Ishikawa (cell line): ENCODE data around the gene KIF9.

Source experiments
- CEBPB ChIP-seq: IDR thresholded peaks from 2 replicates; pipeline ENCODE4 v1.6.1; 2012
- CREB1 ChIP-seq: IDR thresholded peaks from 2 replicates; pipeline ENCODE4 v1.6.1; 2012; ENCODE audit warnings: low read depth
- EGR1 ChIP-seq: IDR thresholded peaks from 2 replicates; pipeline ENCODE4 v1.6.1; 2012
- EP300 ChIP-seq: IDR thresholded peaks from 2 replicates; pipeline ENCODE4 v1.6.1; 2012; ENCODE audit warnings: borderline replicate concordance
- FOXM1 ChIP-seq: IDR thresholded peaks from 2 replicates; pipeline ENCODE4 v1.6.1; 2012; ENCODE audit warnings: low read depth, borderline replicate concordance
- MAX ChIP-seq: IDR thresholded peaks from 2 replicates; pipeline ENCODE4 v1.6.1; 2012
- NFIC ChIP-seq: IDR thresholded peaks from 2 replicates; pipeline ENCODE4 v1.6.1; 2012
- RAD21 ChIP-seq: IDR thresholded peaks from 2 replicates; pipeline ENCODE4 v1.6.1; 2012; ENCODE audit warnings: low read depth
- REST ChIP-seq: IDR thresholded peaks from 2 replicates; pipeline ENCODE4 v1.6.1; 2012; ENCODE audit warnings: low read depth, mild to moderate bottlenecking
- TAF1 ChIP-seq: IDR thresholded peaks from 2 replicates; pipeline ENCODE4 v1.6.1; 2012; ENCODE audit warnings: low read depth, mild to moderate bottlenecking
- TCF12 ChIP-seq: IDR thresholded peaks from 2 replicates; pipeline ENCODE4 v1.6.1; 2012; ENCODE audit warnings: low read depth
- TEAD4 ChIP-seq: IDR thresholded peaks from 2 replicates; pipeline ENCODE4 v1.6.1; 2012
- YY1 ChIP-seq: IDR thresholded peaks from 2 replicates; pipeline ENCODE4 v1.6.1; 2012; ENCODE audit warnings: low read depth
- ZBTB7A ChIP-seq: IDR thresholded peaks from 2 replicates; pipeline ENCODE4 v1.6.1; 2012; ENCODE audit warnings: low read depth
- TF ChIP-seq, protein P1 (sequence below): IDR thresholded peaks from 2 replicates; pipeline ENCODE4 v1.6.1; 2012

The KIF9 gene

DNA sequence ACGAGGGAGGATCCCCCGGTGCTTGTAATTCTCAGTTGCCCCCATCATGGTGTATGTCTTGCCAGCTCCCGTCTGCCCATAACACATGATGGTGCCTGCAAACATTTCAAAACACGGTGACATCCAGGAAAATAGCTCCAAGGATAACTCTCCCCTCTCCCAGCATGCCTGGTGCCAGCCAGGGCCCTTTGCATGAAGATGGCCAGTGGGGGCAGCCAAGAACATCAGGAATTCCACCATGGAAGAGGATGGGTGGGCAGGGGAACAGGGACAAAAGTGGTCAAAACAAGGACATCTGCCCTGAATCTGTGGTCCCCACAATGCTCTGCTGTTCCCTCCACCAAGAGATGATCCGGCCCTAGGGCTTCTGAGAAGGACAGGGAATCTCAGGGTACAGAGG, 9.0 kb downstream of the KIF9 start:
- no peak for TF ChIP-seq TEAD4
- TF ChIP-seq, protein P1, sequence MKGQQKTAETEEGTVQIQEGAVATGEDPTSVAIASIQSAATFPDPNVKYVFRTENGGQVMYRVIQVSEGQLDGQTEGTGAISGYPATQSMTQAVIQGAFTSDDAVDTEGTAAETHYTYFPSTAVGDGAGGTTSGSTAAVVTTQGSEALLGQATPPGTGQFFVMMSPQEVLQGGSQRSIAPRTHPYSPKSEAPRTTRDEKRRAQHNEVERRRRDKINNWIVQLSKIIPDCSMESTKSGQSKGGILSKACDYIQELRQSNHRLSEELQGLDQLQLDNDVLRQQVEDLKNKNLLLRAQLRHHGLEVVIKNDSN = no peak
- no peak for TF ChIP-seq MAX
- no peak for TF ChIP-seq NFIC
- TF ChIP-seq YY1 = no peak
- no peak for TF ChIP-seq FOXM1
- no peak for TF ChIP-seq TCF12
- no peak for TF ChIP-seq EGR1

GRCh38 chr3:47270526-47270925, 12.1 kb downstream of the KIF9 start:
- TF ChIP-seq FOXM1 (no peak), TCF12 (no peak), REST (no peak), EP300 (no peak), CEBPB (no peak)

GRCh38 chr3:47267490-47267824, 15.1 kb downstream of the KIF9 start:
- no peak for TF ChIP-seq EGR1
- TF ChIP-seq EP300 = no peak
- TF ChIP-seq CREB1 = no peak

DNA sequence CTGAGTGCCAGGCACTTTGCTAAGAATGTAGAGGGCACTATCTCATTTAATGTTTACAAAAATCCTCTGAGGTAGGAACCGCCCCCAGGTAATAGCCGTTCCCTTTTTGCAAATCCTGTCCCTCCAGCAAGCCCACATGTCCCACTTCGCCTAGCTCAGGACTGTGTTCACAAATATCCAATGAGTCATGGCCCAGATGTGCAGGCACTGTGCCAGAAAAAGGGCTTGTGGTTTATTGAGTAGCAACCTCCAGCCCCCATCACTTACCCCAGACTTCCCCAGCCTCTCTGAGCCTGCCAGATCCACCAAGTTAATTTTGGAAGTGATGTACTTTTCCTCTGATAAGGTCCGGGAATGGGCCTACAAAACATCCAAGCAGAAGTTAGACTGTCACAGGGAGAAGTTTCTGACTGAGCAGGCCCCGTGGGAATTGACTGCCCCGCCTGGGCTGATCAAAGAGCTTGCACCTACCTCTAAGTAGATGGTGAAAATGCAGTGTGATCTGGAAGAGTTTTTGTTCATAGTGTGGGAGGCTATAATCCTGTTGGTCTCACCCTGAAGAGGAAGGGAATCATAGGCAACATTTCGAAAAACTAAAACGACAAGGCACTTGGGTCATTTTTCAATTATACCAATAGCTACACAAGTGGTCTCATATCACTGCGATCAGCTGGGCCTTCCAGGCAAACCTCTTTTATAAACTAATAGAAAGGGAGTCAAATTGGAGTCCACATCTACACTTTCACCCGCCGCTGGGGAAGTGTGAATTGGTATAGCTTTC, 15.7 kb downstream of the KIF9 start:
- TF ChIP-seq, protein P1 = no peak
- peak; percentile 53 for TF ChIP-seq NFIC

DNA sequence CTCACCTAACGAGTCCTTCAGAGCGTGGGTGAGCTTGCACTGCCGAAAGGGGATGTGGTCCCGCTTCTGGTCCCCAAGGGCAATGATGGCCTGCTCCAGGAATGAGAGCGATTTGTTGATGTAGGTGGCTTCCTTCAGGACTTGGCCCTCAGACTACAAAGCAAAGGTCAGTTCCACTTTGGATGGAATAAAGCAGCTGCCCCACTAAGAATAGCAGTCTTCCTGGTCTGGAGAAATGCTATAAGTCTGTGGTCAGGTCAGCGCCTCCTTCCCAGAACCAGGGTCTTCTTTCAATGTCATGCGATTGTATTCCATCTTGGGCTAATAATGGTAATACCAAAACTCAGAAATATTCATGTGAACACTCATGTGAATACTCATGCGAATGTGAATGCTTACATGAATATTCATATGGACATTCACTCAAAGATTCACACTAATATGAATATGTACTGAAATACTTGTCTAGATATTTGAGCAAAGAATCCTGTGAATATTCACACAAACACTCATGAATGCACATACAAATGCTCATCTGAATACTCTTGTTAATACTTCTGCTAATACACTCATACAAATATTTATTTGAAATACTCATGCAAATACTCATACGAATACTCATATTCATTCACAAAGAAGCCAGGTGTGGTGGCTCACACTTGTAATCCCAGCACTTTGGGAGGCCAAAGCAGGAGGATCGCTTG, 16.7 kb downstream of the KIF9 start:
- TF ChIP-seq NFIC (no peak), MAX (no peak), YY1 (no peak), TAF1 (no peak), RAD21 (no peak), EGR1 (no peak), ZBTB7A (no peak), FOXM1 (no peak), CREB1 (no peak), TCF12 (no peak), EP300 (no peak), CEBPB (no peak), REST (no peak), TEAD4 (no peak)
- TF ChIP-seq, protein P1 = no peak

DNA sequence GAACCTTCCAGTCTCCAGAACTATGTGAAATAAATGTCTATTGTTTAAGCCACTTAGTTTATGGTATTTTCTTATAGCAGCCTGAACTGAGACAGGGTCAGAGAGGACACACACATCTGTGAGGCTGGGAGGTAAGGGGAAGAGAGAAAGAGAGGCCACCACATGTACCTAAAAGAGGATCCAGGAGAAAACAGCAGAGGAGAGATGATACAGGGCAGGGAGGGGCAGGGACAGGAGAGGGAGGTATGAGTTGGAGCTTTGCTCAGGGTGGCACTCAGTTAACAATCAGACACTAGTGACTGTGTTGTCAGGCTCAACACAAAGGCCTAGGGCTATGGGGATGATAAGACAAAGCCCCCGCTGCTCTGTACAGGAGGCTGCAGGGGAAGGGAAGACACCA, 17.6 kb downstream of the KIF9 start:
- no peak for TF ChIP-seq REST
- TF ChIP-seq YY1 = no peak
- no peak for TF ChIP-seq TCF12
- TF ChIP-seq EGR1 = no peak
- no peak for TF ChIP-seq CEBPB
- TF ChIP-seq RAD21 = no peak
- TF ChIP-seq FOXM1 = no peak
